NCI-H2196 (cell line): Measurements from ENCODE around the gene TSPAN6.

Experiments
- DNase-seq: peaks from one replicate; lab custom pipeline; 2025; ENCODE audit not compliant: unreplicated experiment; lab: John Stamatoyannopoulos, UW

Gene TSPAN6

GRCh38 chrX:100648458-100649417 lies 12.1 kb upstream of the TSPAN6 start:
- DNase-seq = no peak

- DNase-seq = no peak
Measured at GRCh38 chrX:100647739-100648138, 11.1 kb upstream of the TSPAN6 start.

- no peak for DNase-seq
Measured at GRCh38 chrX:100647095-100647494, 10.5 kb upstream of the TSPAN6 start.

GRCh38 chrX:100645106-100645505 lies 8.5 kb upstream of the TSPAN6 start:
- DNase-seq = no peak

- no peak for DNase-seq
Measured at GRCh38 chrX:100643956-100644860, 7.6 kb upstream of the TSPAN6 start, which contains the start of gene SRPX2. Gene SRPX2, plus strand, starts transcription at chrX:100644199. Its CDS starts 2,124 bp downstream, at chrX:100646323.

- no peak for DNase-seq
Measured at GRCh38 chrX:100643212-100643611, 6.6 kb upstream of the TSPAN6 start.

GRCh38 chrX:100642290-100642689 lies 5.7 kb upstream of the TSPAN6 start:
- DNase-seq = no peak

GRCh38 chrX:100635989-100636320 lies 651 bp downstream of the TSPAN6 start:
- no peak for DNase-seq

- DNase-seq = no peak
Measured at GRCh38 chrX:100635040-100635439, 1.6 kb downstream of the TSPAN6 start.

- DNase-seq = no peak
Measured at GRCh38 chrX:100625985-100626491, 10.6 kb downstream of the TSPAN6 start.

GRCh38 chrX:100623001-100623400 lies 13.6 kb downstream of the TSPAN6 start:
- DNase-seq = no peak

GRCh38 chrX:100615005-100615404 lies 21.6 kb downstream of the TSPAN6 start:
- DNase-seq = peak; percentile 1

GRCh38 chrX:100611951-100612350 lies 24.7 kb downstream of the TSPAN6 start:
- DNase-seq = no peak

GRCh38 chrX:100609591-100609990 lies 27.0 kb downstream of the TSPAN6 start:
- DNase-seq = no peak

- DNase-seq = no peak
Measured at GRCh38 chrX:100606753-100607152, 29.9 kb downstream of the TSPAN6 start.

GRCh38 chrX:100600758-100601157 lies 35.8 kb downstream of the TSPAN6 start:
- no peak for DNase-seq

GRCh38 chrX:100600340-100600739 lies 36.3 kb downstream of the TSPAN6 start:
- no peak for DNase-seq

GRCh38 chrX:100599456-100599855 lies 37.1 kb downstream of the TSPAN6 start:
- no peak for DNase-seq

GRCh38 chrX:100596601-100597000 lies 40.0 kb downstream of the TSPAN6 start:
- DNase-seq = no peak

- DNase-seq = no peak
Measured at GRCh38 chrX:100593581-100593980, 43.0 kb downstream of the TSPAN6 start.

- no peak for DNase-seq
Measured at GRCh38 chrX:100593126-100593525, 43.5 kb downstream of the TSPAN6 start.
